Activated CD4-positive, alpha-beta T cell treated with anti-CD3 and anti-CD28 coated beads, Interleukin-10, Interleukin-2, amounts not matched to agents 100 ng/mL and 50 ng/mL, durations not matched to agents 16 hours and 8 hours (primary cell): ENCODE results near the gene MYO5B.
"Not testable (repeated sequence)": the region's sequence is repeated elsewhere in the genome, so short reads cannot be mapped to it uniquely, and the experiment has no call there.

Experiments
- DNase-seq: peaks from one replicate; pipeline ENCODE4 v3.0.0-alpha.2; 2020

Gene MYO5B

DNA sequence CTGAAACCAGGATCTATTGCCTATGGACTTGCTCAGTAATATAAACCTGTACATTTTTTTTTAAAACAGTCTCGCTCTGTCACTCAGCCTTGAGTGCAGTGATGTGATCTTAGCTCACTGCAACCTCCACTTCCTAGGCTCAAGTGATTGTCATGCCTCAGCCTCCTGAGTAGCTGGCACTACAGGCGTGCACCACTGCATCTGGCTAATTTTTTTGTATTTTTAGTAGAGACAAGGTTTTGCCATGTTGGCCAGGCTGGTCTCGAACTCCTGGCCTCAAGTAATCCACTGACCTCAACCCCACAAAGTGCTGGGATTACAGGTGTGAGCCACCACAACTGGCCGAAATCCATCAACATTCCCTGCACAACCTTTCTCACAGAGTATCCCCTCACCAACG is 100.2 kb downstream of the MYO5B start:
- not testable (repeated sequence) for DNase-seq

DNA sequence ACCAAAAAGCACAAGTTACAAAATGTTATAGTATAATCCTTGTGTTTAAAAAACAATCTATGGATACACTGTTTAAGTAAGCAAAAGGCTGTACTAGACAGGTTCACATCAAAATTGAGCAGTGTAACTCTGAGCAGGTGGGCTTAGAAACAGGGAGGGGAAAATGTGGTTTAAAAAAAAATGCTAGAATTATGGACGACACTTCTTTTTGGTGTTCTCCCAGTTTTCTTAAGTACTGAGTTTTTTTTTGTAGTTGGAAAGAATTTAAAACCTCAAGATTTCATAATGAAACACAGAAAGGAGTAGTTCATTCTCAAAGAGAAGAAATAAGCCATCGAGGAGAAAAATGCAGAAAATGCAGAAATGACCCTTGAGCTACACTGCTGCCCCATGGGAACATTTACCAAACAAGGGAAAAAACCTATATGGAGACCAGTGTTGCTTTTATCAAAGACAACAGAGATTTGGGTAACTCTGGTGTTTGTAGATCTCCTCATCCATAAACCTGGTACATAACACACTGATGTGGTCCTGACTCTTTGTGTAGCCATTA is 100.7 kb downstream of the MYO5B start:
- no peak for DNase-seq

- no peak for DNase-seq
Observed at GRCh38 chr18:50093366-50094064, 101.4 kb downstream of the MYO5B start.

DNA sequence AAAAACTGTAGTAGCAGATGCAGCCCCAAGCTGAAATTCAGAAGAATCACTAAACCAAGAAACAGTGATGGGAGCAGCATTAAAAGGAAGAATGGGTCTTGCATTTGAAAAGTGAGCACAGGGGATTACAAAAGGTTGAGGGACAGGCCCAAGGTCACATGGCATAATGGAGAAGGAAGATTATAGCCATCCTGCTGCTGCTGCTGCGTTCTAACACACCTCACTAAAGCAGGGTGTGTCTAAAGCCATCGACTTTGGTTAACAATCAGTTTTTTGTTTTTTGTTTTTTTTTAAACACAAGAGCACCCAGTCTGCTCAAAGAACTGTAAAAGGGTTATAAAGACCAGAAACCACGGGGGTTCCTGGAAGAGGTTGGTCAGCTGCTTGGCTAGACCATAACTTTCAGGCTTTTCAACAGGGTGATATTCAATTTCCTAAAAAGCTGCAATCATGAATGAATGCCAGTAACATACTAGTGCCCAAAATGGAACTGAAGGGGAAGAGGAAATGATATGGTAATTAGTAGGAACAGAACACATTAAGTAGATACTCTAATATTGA is 102.6 kb downstream of the MYO5B start:
- DNase-seq, result no peak

DNA sequence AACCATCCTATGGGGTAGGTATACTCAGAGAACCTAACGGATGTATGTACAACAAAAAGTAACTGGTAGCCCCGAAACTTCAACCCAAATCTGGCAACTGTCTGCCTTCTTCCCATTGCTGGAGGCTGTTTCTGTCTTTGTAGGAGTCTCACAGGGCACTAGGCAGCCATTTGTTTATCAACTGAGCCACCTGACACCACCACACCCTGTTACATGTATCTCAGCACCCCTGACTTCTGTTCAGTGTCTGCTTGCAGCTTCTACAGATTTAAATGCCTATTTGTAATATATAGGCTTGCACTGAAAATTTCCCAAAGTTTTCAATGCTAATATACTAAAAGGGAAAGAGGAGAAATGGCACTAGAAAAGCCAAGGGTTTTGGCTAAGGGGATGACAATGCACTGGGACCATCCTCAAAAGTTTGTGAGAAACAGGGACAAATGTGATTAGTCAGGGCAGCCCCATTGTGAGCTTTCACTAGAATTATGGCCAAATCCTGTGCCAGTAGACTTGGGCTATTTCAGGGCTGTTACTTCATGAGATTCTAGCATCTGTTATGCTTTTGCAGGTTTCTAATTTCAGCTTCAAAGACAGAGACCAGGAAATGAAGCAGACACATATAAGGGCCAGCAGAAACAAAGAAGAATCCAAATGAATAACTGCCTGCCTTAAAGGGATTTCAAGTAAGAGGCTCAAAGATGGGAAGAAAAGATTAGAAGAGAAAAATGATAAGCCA is 103.3 kb downstream of the MYO5B start:
- no peak for DNase-seq

- no peak for DNase-seq
Observed at GRCh38 chr18:50090370-50091312, 104.3 kb downstream of the MYO5B start.

DNA sequence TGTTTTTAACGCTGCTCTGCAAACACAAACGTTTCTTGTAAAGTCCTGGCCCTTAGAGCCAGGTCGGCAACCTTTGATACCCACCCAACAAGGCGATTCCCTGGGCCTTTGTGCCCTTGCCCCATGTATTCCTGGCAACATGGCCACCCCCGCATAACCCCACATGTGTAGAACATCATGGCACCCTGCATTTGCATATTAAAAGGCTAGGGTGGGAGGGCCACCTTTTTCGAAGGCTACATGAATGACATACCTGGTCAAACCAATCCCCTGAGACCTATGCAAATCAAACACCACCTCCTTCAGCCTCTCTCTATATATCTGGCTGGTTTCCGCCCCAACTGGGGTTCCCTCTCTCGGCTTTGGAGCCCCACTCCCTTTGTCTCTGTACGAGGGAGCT is 105.2 kb downstream of the MYO5B start:
- DNase-seq, result no peak

- DNase-seq, result no peak
Observed at GRCh38 chr18:50083708-50084107, 111.2 kb downstream of the MYO5B start.

- no peak for DNase-seq
Observed at GRCh38 chr18:50080932-50081560, 113.9 kb downstream of the MYO5B start.

- no peak for DNase-seq
Observed at GRCh38 chr18:50080316-50080715, 114.6 kb downstream of the MYO5B start.

GRCh38 chr18:50079571-50080295 is 115.2 kb downstream of the MYO5B start:
- no peak for DNase-seq

- no peak for DNase-seq
Observed at GRCh38 chr18:50076277-50076676, 118.7 kb downstream of the MYO5B start.

DNA sequence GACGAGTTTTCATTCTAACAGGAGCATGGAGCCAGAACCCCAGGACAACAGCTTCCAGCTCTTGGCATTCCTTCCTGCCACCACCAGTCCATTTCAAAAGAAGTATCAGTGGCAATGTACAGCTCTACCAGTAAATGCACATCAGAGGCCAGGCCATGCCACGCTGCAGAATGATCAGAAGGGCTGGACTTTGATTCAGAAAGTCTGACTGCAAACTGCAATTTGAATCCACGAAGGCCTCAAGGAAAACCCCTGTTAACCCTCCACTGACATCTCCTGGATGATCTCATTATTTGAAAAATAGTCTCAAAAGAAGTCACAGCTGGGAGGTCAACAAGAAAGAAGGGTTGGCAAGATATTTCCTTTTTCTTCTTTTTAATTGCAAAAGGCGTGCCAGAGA is 119.2 kb downstream of the MYO5B start:
- DNase-seq, result no peak

DNA sequence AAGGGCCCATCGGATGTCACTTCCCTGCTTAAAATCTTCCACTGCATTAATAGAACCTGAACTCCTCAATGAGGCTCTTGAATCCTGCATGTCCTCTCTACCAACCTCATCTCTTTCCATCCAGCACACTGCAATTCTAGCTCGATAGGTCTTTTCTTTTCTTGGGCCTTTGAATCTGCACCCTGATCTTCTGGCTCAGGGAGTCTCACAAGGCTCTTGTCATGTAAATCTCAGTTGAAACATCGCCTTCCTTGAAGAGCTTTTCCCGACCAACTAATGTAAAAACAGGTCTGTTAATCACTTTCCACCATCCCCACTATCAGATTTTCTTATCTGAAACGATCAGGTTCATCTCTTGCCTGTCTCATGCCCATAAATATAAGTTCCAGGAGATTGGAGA is 120.5 kb downstream of the MYO5B start:
- no peak for DNase-seq

- no peak for DNase-seq
Observed at GRCh38 chr18:50073319-50073718, 121.6 kb downstream of the MYO5B start.

DNA sequence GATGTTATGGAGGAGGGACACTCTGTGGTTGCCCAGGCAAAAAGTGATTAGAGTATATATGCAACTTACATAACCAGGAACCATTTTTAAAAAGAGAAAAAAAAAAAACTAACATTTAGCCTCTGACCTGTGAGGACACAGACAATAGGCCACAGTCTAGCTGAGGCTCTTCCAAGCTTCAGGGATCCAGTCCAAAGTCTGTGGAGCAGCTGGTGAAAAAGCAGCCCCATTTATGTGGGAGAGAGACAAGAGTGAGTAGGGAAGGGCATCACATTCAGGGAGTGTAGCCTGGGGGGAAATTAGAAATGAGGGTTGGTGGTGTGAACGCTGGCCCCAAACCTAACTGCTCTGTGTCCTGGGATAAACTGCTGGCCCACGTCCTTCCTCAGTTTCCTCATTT is 122.8 kb downstream of the MYO5B start:
- DNase-seq, result no peak

GRCh38 chr18:50071397-50071796 is 123.5 kb downstream of the MYO5B start:
- no peak for DNase-seq

- DNase-seq, result no peak
Observed at GRCh38 chr18:50069422-50069821, 125.5 kb downstream of the MYO5B start.

DNA sequence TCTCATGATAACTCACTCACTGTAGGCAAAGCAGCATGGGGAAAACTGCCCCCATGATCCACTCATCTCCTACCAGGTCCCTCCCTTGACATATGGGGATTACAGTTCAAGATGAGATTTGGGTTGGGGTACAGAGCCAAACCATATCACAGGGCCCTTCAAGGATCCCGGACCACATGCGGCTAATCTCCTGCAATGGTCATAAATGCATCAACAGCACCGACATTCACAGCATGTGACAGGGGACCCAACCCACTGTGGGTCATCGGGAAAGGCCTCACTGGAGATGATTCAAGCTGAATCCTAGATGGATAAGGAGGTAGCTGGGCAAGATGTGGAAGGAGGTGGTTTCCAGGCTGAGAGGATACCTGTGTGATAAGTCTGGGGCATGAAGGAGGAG is 129.4 kb downstream of the MYO5B start:
- DNase-seq, result no peak

- DNase-seq, result no peak
Observed at GRCh38 chr18:50065039-50065438, 129.9 kb downstream of the MYO5B start.

GRCh38 chr18:50061876-50062517 is 132.9 kb downstream of the MYO5B start:
- no peak for DNase-seq
